CD4-positive, alpha-beta T cell treated with Interleukin-6 at 100 ng/mL for 8 hours (primary cell): ENCODE results near the gene CYP19A1.
"Not testable (repeated sequence)": the region's sequence is repeated elsewhere in the genome, so short reads cannot be mapped to it uniquely, and the experiment has no call there.

Experiments
- DNase-seq: peaks from one replicate; pipeline ENCODE4 v3.0.0-alpha.2; 2020; ENCODE audit warnings: mixed read lengths, low spot score

The CYP19A1 gene

GRCh38 chr15:51298620-51299019, 39.8 kb downstream of the CYP19A1 start:
- DNase-seq = no peak

GRCh38 chr15:51290720-51291119, 47.7 kb downstream of the CYP19A1 start:
- no peak for DNase-seq

- no peak for DNase-seq
These were observed 49.1 kb downstream of the CYP19A1 start for GRCh38 chr15:51289290-51289689.

GRCh38 chr15:51288143-51289065, 50.0 kb downstream of the CYP19A1 start:
- DNase-seq = no peak

GRCh38 chr15:51286816-51287215, 51.6 kb downstream of the CYP19A1 start:
- DNase-seq = no peak

GRCh38 chr15:51285399-51285798, 53.0 kb downstream of the CYP19A1 start:
- no peak for DNase-seq

- DNase-seq = no peak
These were observed 53.5 kb downstream of the CYP19A1 start for GRCh38 chr15:51284871-51285270.

- no peak for DNase-seq
These were observed 55.4 kb downstream of the CYP19A1 start for GRCh38 chr15:51283026-51283425.

- not testable (repeated sequence) for DNase-seq
These were observed 56.2 kb downstream of the CYP19A1 start for GRCh38 chr15:51282241-51282640.

- no peak for DNase-seq
These were observed 56.9 kb downstream of the CYP19A1 start for GRCh38 chr15:51281368-51281967.

GRCh38 chr15:51280838-51281237, 57.6 kb downstream of the CYP19A1 start:
- DNase-seq = no peak

- no peak for DNase-seq
These were observed 59.0 kb downstream of the CYP19A1 start for GRCh38 chr15:51279391-51279790.

- DNase-seq = no peak
These were observed 61.3 kb downstream of the CYP19A1 start for GRCh38 chr15:51277101-51277500.

GRCh38 chr15:51274956-51275355, 63.4 kb downstream of the CYP19A1 start:
- no peak for DNase-seq

- no peak for DNase-seq
These were observed 67.7 kb downstream of the CYP19A1 start for GRCh38 chr15:51270706-51271105.

GRCh38 chr15:51269496-51269895, 68.9 kb downstream of the CYP19A1 start:
- no peak for DNase-seq

- no peak for DNase-seq
These were observed 70.7 kb downstream of the CYP19A1 start for GRCh38 chr15:51267703-51268083.

- no peak for DNase-seq
These were observed 71.2 kb downstream of the CYP19A1 start for GRCh38 chr15:51267051-51267702.

GRCh38 chr15:51266656-51267050, 71.7 kb downstream of the CYP19A1 start:
- DNase-seq = no peak

GRCh38 chr15:51265037-51265555, 73.3 kb downstream of the CYP19A1 start:
- DNase-seq = no peak

GRCh38 chr15:51263726-51264125, 74.7 kb downstream of the CYP19A1 start:
- no peak for DNase-seq

- no peak for DNase-seq
These were observed 75.3 kb downstream of the CYP19A1 start for GRCh38 chr15:51263116-51263515.

GRCh38 chr15:51262463-51262862, 75.9 kb downstream of the CYP19A1 start:
- DNase-seq = no peak
